Duodenal mucosa (tissue), 2 donors: ENCODE measurements around the gene SSBP4.

Experiments used
- H3K27ac ChIP-seq: one replicate; pipeline ENCODE4 v1.7.0; 2013; ENCODE audit warnings: low read depth, low read length
- H3K27me3 ChIP-seq, 2 donors: one replicate each; pipeline ENCODE4 v1.7.0; 2013; ENCODE audit warnings: low read length in 2 of 2, control low read depth in 1 of 2; ENCODE audit not compliant: insufficient read depth in 2 of 2, control insufficient read depth in 1 of 2
- H3K36me3 ChIP-seq, 2 donors: one replicate each; pipeline ENCODE4 v1.7.0; 2013; ENCODE audit warnings: low read length in 2 of 2, control low read depth in 1 of 2; ENCODE audit not compliant: insufficient read depth in 2 of 2, control insufficient read depth in 1 of 2
- H3K4me1 ChIP-seq, 2 donors: one replicate each; pipeline ENCODE4 v1.7.0; 2013; ENCODE audit warnings: low read length in 2 of 2, control low read depth in 1 of 2; ENCODE audit not compliant: insufficient read depth in 2 of 2, control insufficient read depth in 1 of 2
- H3K4me3 ChIP-seq, 2 donors: one replicate each; pipeline ENCODE4 v1.7.0; 2013; ENCODE audit warnings: low read length in 2 of 2, low read depth in 1 of 2
- H3K9ac ChIP-seq, 2 donors: one replicate each; pipeline ENCODE4 v1.7.0; 2013; ENCODE audit warnings: low read length in 2 of 2, low read depth in 1 of 2
- H3K9me3 ChIP-seq, 2 donors: one replicate each; pipeline ENCODE4 v1.7.0; 2013; ENCODE audit warnings: low read length in 2 of 2, control low read depth in 1 of 2; ENCODE audit not compliant: control insufficient read depth in 1 of 2

SSBP4 gene

DNA sequence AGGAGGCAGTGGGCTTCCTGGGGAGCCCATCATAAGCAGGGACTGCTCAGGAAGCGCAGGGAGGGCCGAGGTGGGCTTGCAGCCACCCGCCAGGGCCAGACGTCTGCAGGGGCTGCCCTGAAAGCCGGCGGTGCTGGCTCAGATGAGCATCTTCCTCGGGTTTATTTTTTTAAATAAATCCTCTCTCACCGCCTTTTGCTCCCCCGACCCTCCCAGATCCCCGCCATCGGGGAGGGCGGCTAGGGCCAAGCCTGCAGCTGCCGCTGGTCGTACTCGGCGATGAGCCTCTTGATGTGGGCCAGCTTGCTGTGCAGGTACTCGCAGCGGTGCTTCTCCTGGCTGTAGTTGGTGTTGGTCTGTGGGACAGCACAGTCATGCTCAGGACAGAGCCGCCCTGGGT lies 25.3 kb downstream of the SSBP4 start:
- H3K36me3 ChIP-seq, result peaks cover 28 to 56% of the 10 kb centered on the region in 2 donors
- no peaks in the 10 kb centered on the region for H3K9me3 ChIP-seq
- H3K4me1 ChIP-seq, result peaks cover 0 to 3% of the 10 kb centered on the region in 2 donors
- no peak overlapping the region for H3K4me3 ChIP-seq
- no peak overlapping the region for H3K9ac ChIP-seq
- H3K27me3 ChIP-seq, result no peaks in the 10 kb centered on the region
- H3K27ac ChIP-seq, result no peak overlapping the region

- Histone ChIP-seq H3K36me3 (peaks cover 29 to 65% of the 10 kb centered on the region in 2 donors), H3K4me1 (peaks cover 0 to 3% of the 10 kb centered on the region in 2 donors), H3K27ac (no peak overlapping the region), H3K27me3 (no peaks in the 10 kb centered on the region), H3K9me3 (no peaks in the 10 kb centered on the region), H3K4me3 (no peak overlapping the region), H3K9ac (no peak overlapping the region)
Observed at GRCh38 chr19:18445262-18445948, 26.2 kb downstream of the SSBP4 start.

- no peaks in the 10 kb centered on the region for H3K9me3 ChIP-seq
- H3K9ac ChIP-seq, result no peak overlapping the region
- H3K36me3 ChIP-seq, result peaks cover 29 to 69% of the 10 kb centered on the region in 2 donors
- H3K27ac ChIP-seq, result no peak overlapping the region
- H3K27me3 ChIP-seq, result no peaks in the 10 kb centered on the region
- H3K4me3 ChIP-seq, result no peak overlapping the region
- peaks cover 0 to 6% of the 10 kb centered on the region in 2 donors for H3K4me1 ChIP-seq
Observed at GRCh38 chr19:18446145-18446810, 27.1 kb downstream of the SSBP4 start.

DNA sequence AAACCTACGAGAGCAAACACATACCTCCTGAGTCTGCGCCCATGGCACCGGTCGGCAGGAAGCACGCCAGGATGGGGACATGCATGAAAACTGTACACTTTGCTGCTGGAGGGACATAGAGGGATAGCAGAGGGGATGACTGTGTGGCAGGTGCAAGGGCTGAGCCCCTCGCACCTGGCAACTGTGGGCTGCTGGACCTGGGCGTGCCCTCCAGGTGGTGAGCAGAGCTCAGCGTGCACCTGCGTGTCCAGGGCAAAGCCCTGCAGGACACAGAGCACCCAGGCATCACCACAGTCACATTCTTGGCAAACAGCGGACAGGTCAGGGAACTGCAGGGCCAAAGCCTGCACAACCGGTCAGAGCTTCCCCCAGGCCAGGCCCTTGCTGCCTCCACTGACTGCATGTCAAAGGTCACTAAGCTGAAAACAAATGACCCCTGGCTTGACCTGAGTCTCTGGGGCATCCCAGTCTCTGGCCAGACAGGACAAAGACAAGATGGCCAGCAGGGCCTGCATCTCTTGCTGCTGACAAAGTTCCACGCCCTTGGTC lies 27.7 kb downstream of the SSBP4 start:
- Histone ChIP-seq H3K36me3 (peaks cover 29 to 69% of the 10 kb centered on the region in 2 donors), H3K27ac (no peak overlapping the region), H3K27me3 (no peaks in the 10 kb centered on the region), H3K4me3 (no peak overlapping the region), H3K9ac (no peak overlapping the region), H3K9me3 (no peaks in the 10 kb centered on the region), H3K4me1 (peaks cover 0 to 7% of the 10 kb centered on the region in 2 donors)

DNA sequence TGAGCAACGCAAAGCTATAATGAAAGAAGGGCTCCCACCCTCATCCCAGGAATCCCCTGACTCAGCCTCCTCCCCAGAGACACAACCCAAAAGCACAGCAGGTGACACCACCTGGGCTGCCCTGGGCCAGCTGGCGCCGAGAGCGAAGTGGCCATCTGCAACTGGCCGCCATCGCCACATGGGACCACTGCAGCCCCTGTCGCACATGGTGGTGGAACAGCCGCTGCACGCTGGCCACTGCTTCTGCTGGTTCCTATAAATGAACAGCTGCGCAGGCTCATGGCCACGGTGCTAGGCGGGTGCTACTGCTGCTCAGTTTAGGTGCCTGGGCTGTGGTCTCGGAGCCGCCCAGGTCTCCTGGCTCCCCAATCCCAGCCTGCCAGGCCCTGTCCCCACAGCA lies 30.4 kb downstream of the SSBP4 start:
- H3K36me3 ChIP-seq, result peaks cover 18 to 57% of the 10 kb centered on the region in 2 donors
- no peaks in the 10 kb centered on the region for H3K9me3 ChIP-seq
- H3K4me3 ChIP-seq, result no peak overlapping the region
- H3K9ac ChIP-seq, result no peak overlapping the region
- no peak overlapping the region for H3K27ac ChIP-seq
- H3K4me1 ChIP-seq, result peaks cover 0 to 4% of the 10 kb centered on the region in 2 donors
- no peaks in the 10 kb centered on the region for H3K27me3 ChIP-seq

- Histone ChIP-seq H3K27me3 (no peaks in the 10 kb centered on the region), H3K4me1 (peaks cover 0 to 4% of the 10 kb centered on the region in 2 donors), H3K36me3 (peaks cover 15 to 53% of the 10 kb centered on the region in 2 donors), H3K27ac (no peak overlapping the region), H3K4me3 (no peak overlapping the region), H3K9ac (no peak overlapping the region), H3K9me3 (no peaks in the 10 kb centered on the region)
Observed at GRCh38 chr19:18450021-18450930, 31.1 kb downstream of the SSBP4 start.

DNA sequence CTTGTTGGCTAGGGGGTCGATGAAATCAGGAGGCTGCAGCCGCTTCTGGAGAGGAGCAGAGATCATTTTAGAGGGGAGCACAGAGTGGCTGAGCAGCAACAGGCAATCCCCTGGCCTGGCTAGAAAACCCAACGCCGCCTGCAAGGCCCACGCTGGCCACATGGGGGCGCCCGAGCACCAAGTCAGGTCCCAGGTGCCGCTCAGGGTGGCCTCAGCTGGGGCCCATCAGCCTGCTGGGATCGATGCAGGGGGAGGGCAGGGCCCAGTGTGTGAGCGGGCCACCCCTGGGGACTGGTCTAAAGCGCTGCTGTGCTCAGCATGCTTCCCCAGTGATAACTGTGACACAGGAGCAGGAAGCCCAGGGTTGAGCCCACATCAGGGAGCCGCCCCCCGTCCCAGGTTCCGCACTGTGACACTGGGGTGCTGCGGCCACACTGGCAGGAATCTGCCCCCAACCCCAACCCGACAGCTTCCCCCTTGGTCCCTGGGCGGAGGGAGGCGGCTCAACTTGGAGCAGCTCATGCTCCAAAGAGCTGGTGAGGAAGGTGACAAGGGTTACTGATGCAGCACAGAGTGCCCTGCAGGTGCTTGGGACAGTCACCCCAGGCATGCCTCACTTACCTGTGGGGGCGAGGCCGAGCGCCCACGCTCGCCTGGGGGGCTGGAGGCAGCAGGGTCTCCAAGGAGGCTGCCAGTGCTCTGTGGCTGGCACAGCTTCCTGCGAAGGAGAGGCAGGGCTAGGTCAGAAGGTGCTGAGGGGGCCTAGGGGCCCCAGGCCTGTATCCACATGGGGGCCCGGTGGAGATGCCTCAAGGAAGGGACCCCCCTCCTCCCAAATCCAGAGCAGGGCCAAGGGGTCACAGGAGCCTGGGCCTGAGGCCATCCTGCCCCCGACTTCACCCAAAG lies 32.0 kb downstream of the SSBP4 start:
- H3K36me3 ChIP-seq, result peaks cover 15 to 47% of the 10 kb centered on the region in 2 donors
- no peaks in the 10 kb centered on the region for H3K9me3 ChIP-seq
- H3K27ac ChIP-seq, result no peak overlapping the region
- H3K4me3 ChIP-seq, result no peak overlapping the region
- H3K9ac ChIP-seq, result no peak overlapping the region
- no peaks in the 10 kb centered on the region for H3K27me3 ChIP-seq
- peaks cover 0 to 4% of the 10 kb centered on the region in 2 donors for H3K4me1 ChIP-seq

GRCh38 chr19:18452386-18452785 lies 33.2 kb downstream of the SSBP4 start:
- Histone ChIP-seq H3K4me3 (no peak overlapping the region), H3K4me1 (peaks cover 0 to 4% of the 10 kb centered on the region in 2 donors), H3K9ac (no peak overlapping the region), H3K27me3 (no peaks in the 10 kb centered on the region), H3K36me3 (peaks cover 16 to 47% of the 10 kb centered on the region in 2 donors), H3K9me3 (no peaks in the 10 kb centered on the region), H3K27ac (no peak overlapping the region)

- Histone ChIP-seq H3K36me3 (peaks cover 21 to 49% of the 10 kb centered on the region in 2 donors), H3K4me1 (peaks cover 0 to 4% of the 10 kb centered on the region in 2 donors), H3K27ac (no peak overlapping the region), H3K27me3 (no peaks in the 10 kb centered on the region), H3K4me3 (no peak overlapping the region), H3K9ac (no peak overlapping the region), H3K9me3 (no peaks in the 10 kb centered on the region)
Observed at GRCh38 chr19:18453269-18454024, 34.2 kb downstream of the SSBP4 start.
